Bronchial smooth muscle cell (primary cell): ENCODE results near the gene MRPS18A. TPM values are rescaled to one million over a fixed set of nuclear protein-coding genes. Genes with fewer than 3 reads are reported as not detected.

Experiments used
- total RNA-seq: library from RNA; depleted of rRNA; stranded (reverse); fragments of >200 nt; gene quantifications from 2 replicates; pipeline ENCODE4 v1.2.1, GENCODE V29; 2014

Gene MRPS18A
- 36.1 and 37.5 TPM in 2 replicates for total RNA-seq

DNA sequence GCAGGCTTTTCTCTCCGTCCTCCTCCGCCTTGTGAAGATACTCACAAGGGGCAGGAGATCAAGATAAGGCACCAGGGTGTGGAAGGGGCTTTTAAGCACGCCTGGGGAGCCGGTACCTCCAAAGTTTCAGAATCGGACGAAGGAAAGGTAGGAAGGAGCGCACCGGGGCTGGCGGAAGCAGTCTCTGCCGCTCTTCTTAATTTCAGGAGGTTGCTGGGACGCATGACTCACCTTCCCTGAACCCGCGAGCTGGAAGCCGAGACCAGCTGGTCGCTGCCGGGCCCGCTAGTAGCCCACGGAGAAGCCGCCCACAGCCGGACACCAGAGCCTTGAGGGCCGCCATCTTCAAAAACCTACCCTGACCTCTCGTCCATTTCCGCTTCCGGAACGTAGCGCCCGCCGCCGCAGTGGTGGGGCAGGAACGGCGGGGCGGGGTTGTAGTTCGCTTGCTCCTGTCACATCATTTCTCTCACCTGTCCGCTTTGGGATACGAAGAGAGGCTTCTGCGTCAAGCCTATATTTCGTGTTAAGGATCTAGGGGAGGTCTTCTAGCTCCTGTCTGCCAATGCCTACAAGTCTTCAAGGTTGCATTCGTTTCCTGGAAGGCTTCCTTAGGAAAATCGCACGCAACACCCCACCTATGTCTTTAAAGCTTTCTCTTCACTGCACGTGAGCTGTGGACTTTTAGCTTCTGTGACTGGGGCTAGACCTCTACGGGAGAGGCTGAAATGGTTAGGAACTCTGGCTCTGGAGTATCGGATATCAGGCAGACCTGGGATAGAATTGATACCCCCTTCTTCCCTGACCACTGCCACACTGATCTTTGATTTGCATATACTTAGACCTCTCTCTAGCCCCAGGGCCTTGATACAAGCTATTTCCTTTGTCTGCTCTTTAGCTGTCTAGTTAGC is at the start of gene MRPS18A:
MRPS18A (minus strand) TSS at position 355 of the 911 bp plus-strand sequence; CDS start at position 343, 12 bp downstream.

DNA sequence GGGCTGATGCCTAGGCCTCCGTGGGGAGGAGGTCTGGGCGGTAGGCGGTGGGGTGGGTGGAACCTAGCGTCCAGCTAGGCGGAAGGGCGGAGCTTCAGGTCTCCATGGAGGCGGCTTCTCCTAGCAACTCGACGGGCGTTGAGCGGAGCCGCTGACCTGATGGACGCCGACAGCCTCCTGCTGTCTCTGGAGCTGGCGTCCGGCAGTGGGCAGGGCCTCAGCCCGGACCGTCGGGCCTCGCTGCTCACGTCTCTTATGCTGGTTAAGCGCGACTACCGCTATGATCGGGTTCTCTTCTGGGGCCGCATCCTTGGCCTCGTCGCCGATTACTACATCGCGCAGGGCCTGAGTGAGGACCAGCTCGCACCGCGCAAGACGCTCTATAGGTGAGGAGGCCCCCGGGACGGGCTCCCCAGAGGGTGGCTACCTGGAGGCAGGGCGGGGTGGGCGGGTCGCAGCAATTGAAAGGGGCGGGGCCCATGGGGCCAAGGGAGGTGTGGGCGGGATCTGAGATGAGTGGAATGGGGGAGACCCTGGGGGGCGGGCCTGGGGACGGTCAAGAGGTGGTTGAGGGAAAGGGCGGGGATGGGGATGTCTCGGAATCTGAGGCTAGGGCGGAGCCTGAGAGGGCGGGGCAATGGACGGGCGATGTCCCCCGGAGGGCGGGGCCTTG is 42.5 kb downstream of the MRPS18A start, which contains the start of gene RSPH9:
RSPH9 (plus strand) TSS at position 97 of the 673 bp plus-strand sequence; CDS start at position 160, 63 bp downstream.

DNA sequence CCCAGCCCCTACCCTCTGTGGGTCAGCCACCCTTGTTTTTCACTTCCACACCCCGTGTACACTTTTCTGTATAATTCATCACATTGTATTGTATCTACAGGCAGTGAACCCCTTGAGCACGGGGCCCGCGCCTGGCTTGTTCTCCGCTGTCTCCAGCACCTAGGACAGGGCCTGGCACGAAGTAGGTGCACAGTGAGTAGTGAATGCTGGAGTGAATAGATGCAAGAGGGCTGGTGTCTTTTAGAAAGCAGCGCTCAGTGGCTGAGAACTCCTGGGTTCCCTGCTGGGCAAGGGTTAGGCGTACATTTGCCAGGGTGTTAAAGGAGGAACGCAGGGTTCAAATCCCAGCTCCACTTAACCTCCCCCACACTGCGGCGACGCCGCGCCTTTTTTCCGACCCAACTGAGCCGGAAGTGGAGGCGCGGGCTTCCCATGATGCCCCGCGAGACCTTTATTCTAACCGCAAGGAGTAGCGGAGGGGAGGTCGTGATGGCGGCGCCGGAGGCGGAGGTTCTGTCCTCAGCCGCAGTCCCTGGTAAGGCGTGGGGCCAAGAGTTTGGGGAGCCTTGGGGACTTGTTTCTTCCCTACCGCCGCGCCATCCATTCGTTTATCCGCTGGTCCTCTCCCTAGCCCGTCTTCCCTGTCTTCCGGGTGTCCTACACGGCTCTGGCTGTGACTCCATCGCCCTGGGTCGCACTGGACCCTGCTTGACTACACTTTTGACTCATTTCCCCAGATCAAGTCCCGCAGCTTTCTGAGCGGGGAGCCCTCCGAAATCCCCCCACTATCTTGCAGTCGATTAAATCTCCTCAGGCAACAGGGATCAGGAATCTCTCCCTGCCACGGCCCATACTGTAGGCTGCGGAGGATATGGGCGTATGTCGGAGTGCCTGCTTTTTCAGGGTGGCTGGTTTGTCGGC is 51.9 kb downstream of the MRPS18A start, which contains the start of gene MAD2L1BP:
MAD2L1BP (plus strand) TSS at position 454 of the 921 bp plus-strand sequence; CDS start at position 490, 36 bp downstream.

DNA sequence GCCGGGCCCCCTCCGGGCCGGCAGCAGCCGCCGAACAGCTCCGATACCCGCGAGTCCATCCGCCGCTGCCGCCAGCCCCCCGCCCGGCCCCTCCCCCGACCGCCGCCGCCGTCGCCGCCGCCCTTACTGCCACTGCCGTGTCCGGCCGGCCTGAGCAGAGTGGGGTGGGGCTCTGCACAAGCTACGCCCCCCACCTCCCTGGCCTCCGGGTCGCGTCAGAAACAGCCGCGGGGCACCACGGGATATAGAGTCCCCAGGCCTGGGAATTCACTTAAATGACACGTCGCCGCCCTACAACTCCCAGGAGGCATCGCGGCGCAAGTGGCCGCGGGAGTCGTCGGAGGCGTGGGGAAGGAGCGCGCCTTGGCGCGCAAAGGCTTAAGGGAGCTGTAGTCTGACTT is 58.5 kb downstream of the MRPS18A start, which contains the start of gene GTPBP2:
GTPBP2 (minus strand) TSS at position 161 of the 401 bp plus-strand sequence; CDS start at position 59, 102 bp downstream.

Other genes starting within 250 kb of the MRPS18A start
- gene DLK2, start 232.2 kb downstream of the MRPS18A start, total RNA-seq: 0.26 and 0.63 TPM in 2 replicates
- 8.0 TPM in 2 replicates for gene TJAP1, start 210.2 kb downstream of the MRPS18A start, total RNA-seq
- gene LRRC73, start 177.4 kb downstream of the MRPS18A start, total RNA-seq: 0.47 and 0.60 TPM in 2 replicates
- gene YIPF3, start 170.9 kb downstream of the MRPS18A start, total RNA-seq: 137 and 172 TPM in 2 replicates
- 21.0 and 22.8 TPM in 2 replicates for gene POLR1C, start 170.7 kb downstream of the MRPS18A start, total RNA-seq
- gene XPO5, start 111.8 kb downstream of the MRPS18A start, total RNA-seq: 11.3 and 13.6 TPM in 2 replicates
- 19.1 and 23.3 TPM in 2 replicates for gene POLH, start 111.6 kb downstream of the MRPS18A start, total RNA-seq
- 38.6 and 55.8 TPM in 2 replicates for gene GTPBP2, start 58.5 kb downstream of the MRPS18A start, total RNA-seq
- gene MAD2L1BP, start 52.0 kb downstream of the MRPS18A start, total RNA-seq: 15.6 and 19.7 TPM in 2 replicates
- gene RSPH9, start 42.8 kb downstream of the MRPS18A start, total RNA-seq: 0.95 and 1.7 TPM in 2 replicates
- 41.8 and 164 TPM in 2 replicates for gene VEGFA, start 82.4 kb upstream of the MRPS18A start, total RNA-seq